Colonic mucosa (tissue), 4 donors: ENCODE results near the gene ACP7. TPM values are rescaled to one million over a fixed set of nuclear protein-coding genes. Genes with fewer than 3 reads are reported as not detected.

Source experiments
- DNase-seq: peaks from one replicate; pipeline ENCODE4 v3.0.0-alpha.2; 2020
- H3K27ac ChIP-seq: fragments of 200-600 bp; one replicate; pipeline ENCODE4 v1.8.0; 2021
- H3K27me3 ChIP-seq: fragments of 200-600 bp; one replicate; pipeline ENCODE4 v1.8.0; 2021
- H3K36me3 ChIP-seq: fragments of 200-600 bp; one replicate; pipeline ENCODE4 v1.8.0; 2021
- H3K4me1 ChIP-seq: fragments of 200-600 bp; one replicate; pipeline ENCODE4 v1.8.0; 2021; ENCODE audit warnings: mild to moderate bottlenecking
- H3K4me3 ChIP-seq: fragments of 200-600 bp; one replicate; pipeline ENCODE4 v1.8.0; 2021
- H3K9ac ChIP-seq, 2 donors: one replicate each; pipeline ENCODE4 v1.7.0; 2013; ENCODE audit warnings: control low read depth in 2 of 2, low read depth in 2 of 2, low read length in 2 of 2
- H3K9me3 ChIP-seq: fragments of 200-600 bp; one replicate; pipeline ENCODE4 v1.8.0; 2021
- intact Hi-C: fragments of 100-400 bp; cut with DNase I; formaldehyde crosslinking; loops from one replicate; pipeline ENCODE4 v1.14.1; 2022
- total RNA-seq, 2 donors: library from RNA; stranded (reverse); fragmentation: NEBNext Ultra II Directional in 1 of 2; extraction: Animal tissue kit (Norgen Biotek cat#: 25700) in 1 of 2; gene quantifications; one replicate each; pipeline ENCODE4 v1.2.1, GENCODE V29; 2021
- TF ChIP-seq, protein P1 (sequence below): fragments of 200-600 bp; IDR thresholded peaks from one replicate; pipeline ENCODE4 v1.8.0; 2022; ENCODE audit warnings: antibody characterized with exemption, mild to moderate bottlenecking
- donor health status: healthy.
- donor health status: DM: no; HTN: no; CAD: no.
- donor health status: DM: no; HTN: no; CAD: no.

The ACP7 gene
- total RNA-seq, 2 donors from 2014 or later = not detected

DNA sequence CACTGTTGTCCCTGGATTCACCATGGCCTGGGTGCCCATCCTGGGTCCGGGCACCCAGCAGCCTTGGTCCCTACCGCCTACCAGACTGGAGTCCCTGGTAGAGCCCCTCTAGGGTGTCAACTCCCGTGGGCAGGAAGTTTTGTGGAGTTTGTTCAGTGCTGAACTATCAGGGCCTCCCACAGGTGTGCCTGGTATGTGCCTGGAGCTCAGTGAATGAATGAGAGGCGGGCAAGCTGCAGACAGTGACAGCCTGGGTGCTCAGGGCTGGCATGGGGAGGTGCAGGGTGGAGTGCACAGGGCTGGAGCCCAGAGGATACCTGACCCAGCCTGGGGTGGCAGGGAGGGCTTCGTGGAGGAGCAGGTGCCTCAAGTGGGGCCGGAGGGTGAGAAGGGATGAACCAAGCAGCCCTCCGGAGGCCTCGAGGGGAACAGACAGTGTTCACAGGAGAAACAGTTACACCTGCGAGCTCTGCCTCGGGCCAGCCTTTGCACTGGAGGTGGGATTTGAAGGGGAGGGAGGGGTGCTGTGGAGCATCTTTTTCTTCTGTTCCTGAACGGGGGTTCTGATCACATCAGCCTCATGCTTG is 71.0 kb downstream of the ACP7 start:
- TF ChIP-seq, protein P1, sequence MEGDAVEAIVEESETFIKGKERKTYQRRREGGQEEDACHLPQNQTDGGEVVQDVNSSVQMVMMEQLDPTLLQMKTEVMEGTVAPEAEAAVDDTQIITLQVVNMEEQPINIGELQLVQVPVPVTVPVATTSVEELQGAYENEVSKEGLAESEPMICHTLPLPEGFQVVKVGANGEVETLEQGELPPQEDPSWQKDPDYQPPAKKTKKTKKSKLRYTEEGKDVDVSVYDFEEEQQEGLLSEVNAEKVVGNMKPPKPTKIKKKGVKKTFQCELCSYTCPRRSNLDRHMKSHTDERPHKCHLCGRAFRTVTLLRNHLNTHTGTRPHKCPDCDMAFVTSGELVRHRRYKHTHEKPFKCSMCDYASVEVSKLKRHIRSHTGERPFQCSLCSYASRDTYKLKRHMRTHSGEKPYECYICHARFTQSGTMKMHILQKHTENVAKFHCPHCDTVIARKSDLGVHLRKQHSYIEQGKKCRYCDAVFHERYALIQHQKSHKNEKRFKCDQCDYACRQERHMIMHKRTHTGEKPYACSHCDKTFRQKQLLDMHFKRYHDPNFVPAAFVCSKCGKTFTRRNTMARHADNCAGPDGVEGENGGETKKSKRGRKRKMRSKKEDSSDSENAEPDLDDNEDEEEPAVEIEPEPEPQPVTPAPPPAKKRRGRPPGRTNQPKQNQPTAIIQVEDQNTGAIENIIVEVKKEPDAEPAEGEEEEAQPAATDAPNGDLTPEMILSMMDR = no peak
- no peak overlapping the region for H3K27ac ChIP-seq
- H3K36me3 ChIP-seq = no peaks in the 10 kb centered on the region
- H3K27me3 ChIP-seq = no peaks in the 10 kb centered on the region
- DNase-seq = no peak
- no peak overlapping the region for H3K4me3 ChIP-seq
- intact Hi-C loops = no loop called here
- H3K4me1 ChIP-seq = peaks cover 27% of the 10 kb centered on the region
- no peaks in the 10 kb centered on the region for H3K9me3 ChIP-seq
- no peak overlapping the region for H3K9ac ChIP-seq

DNA sequence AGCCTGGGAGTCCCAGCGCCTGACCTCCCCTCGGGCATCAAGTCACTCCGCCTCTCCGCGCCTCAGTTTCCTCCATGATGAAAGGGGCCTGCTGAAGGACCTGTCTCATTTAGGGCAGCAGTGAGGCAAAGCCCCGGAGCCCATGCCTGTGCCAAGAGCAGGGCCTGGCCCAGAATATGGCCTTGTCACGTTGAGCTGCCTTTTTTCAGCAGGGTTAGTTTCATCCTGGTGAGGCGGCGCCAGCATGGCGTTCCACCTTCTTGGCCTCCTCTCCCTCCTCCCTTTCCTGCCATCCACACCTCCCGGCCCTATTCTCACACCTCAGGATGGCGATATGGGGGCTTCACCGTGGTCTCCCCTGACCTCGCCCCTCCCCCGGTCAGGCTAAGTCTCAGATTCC is 71.6 kb downstream of the ACP7 start:
- no peaks in the 10 kb centered on the region for H3K36me3 ChIP-seq

DNA sequence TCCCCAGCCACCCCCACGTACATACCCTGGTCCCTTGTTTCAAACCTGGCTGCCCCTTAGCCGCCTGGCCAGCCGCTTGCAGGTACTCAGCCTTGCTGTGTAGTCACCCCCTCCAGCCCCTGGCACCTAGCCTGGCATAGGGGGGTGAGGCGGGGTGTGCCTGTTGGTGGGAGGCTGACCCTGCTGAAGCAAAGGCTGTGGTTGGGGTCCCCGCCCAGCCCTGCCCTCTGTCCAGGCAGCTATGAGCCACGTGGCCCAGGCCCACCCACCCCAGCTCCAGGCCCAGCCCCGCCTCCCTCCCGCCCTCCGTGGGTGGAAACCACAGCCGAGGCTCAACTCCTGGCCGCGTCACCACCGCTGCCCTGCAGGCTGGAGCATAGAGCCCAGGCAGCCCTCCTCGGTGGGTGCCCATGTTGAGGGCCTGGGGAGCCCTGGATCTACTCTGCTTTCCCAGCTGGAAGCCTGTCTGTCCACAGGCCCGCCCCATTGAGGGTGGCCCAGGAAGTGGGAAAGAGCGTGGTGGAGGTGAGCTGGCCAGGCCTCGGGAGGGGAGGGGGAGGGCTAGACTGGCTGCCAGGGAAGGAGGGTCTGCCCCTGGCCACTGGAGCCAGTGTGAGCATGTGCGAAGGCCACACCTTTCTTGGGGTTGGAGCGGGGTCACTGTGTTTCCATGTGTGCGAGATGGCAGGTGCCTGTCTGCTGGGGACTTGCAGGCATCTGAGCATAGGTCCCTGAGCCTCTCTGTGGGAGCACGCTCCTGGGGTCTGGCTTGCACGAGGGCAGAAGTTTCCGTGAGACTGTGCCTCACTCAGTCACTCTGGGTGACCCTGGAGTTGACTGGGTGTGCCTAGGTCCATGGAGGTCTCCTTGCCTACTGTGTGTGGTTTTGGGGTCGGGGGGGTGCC is 72.4 kb downstream of the ACP7 start:
- no peaks in the 10 kb centered on the region for H3K27me3 ChIP-seq
- no peak overlapping the region for H3K27ac ChIP-seq
- TF ChIP-seq, protein P1 = no peak
- no peak overlapping the region for H3K4me3 ChIP-seq
- intact Hi-C loops = no loop called here
- DNase-seq = peak; percentile 50
- peaks cover 27% of the 10 kb centered on the region for H3K4me1 ChIP-seq
- H3K36me3 ChIP-seq = no peaks in the 10 kb centered on the region
- H3K9me3 ChIP-seq = no peaks in the 10 kb centered on the region
- H3K9ac ChIP-seq = no peak overlapping the region

More for the DNA sequence above, 71.6 kb downstream of the ACP7 start:
- no peak for DNase-seq
- TF ChIP-seq, protein P1 = no peak
- no peaks in the 10 kb centered on the region for H3K9me3 ChIP-seq
- peaks cover 27% of the 10 kb centered on the region for H3K4me1 ChIP-seq
- intact Hi-C loops = no loop called here
- H3K4me3 ChIP-seq = no peak overlapping the region
- no peak overlapping the region for H3K9ac ChIP-seq
- no peak overlapping the region for H3K27ac ChIP-seq
- H3K27me3 ChIP-seq = no peaks in the 10 kb centered on the region

DNA sequence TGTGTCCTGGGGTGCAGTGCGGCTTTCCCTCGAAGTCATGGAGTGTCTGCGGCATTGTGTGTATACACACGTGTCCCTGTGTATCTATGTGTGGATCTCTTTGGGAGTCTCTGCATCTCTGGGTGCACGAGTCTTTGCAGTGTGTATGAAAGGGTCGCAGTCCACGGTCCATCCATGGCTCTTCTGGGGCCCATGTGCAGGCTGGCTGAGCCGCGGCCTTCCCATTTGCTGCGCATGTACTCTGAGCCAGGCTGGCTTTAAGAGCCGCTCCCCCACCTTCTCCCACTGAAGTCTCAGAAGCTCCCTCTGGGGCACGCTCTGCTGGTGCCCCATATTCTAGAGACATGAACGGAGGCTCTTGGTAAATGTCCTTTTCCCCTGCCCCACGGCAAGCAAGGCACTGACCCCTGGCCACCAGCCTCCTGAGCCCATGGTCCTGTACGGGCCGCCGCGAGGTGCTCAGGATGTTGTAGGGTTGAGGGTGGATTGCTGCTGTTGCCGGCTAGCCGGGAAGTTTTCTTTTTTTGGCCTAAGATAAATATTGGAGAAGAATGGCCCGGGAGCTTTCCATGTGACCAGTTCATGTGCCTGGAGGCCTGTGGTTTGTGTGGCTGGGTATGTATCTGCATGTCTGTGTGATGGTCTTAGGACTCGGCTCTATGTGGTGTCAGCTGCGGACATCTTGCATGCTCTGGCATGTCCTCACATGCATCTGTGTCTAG is 73.3 kb downstream of the ACP7 start:
- no peak for DNase-seq
- H3K4me1 ChIP-seq = peaks cover 27% of the 10 kb centered on the region
- no peaks in the 10 kb centered on the region for H3K27me3 ChIP-seq
- intact Hi-C loops = no loop called here
- H3K36me3 ChIP-seq = no peaks in the 10 kb centered on the region
- no peak overlapping the region for H3K4me3 ChIP-seq
- no peak overlapping the region for H3K27ac ChIP-seq
- TF ChIP-seq, protein P1 = no peak
- no peak overlapping the region for H3K9ac ChIP-seq
- H3K9me3 ChIP-seq = no peaks in the 10 kb centered on the region

DNA sequence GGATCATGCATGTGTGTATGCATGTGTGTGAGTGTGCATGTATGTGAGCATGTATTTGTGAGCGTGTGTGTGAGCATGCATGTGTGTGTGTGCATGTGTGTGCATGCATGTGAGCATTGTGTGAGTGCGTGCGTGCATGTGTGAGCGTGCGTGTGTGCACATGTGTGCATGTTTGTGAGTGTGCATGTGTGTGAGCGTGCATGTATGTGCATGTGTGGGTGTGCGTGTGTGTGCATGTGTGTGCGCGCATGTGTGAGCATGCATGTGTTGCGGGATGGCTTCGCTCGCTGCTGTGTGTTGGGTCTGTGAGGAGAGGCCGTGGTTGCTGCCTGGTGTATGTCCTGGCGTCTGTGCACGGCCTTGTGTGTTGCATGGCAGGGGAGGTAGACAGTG is 73.8 kb downstream of the ACP7 start:
- TF ChIP-seq, protein P1 = no peak
- H3K36me3 ChIP-seq = no peaks in the 10 kb centered on the region
- peaks cover 27% of the 10 kb centered on the region for H3K4me1 ChIP-seq
- no peak overlapping the region for H3K4me3 ChIP-seq
- H3K9me3 ChIP-seq = no peaks in the 10 kb centered on the region
- no peak overlapping the region for H3K27ac ChIP-seq
- DNase-seq = no peak
- H3K9ac ChIP-seq = no peak overlapping the region
- no peaks in the 10 kb centered on the region for H3K27me3 ChIP-seq
- intact Hi-C loops = no loop called here
